Measurements from ENCODE around the gene MGAT2.
A peak's percentile ranks its signal among the peaks of the same experiment; 100 is the strongest.
"Not testable (repeated sequence)": the region's sequence is repeated elsewhere in the genome, so short reads cannot be mapped to it uniquely, and the experiment has no call there.

Gene MGAT2

DNA sequence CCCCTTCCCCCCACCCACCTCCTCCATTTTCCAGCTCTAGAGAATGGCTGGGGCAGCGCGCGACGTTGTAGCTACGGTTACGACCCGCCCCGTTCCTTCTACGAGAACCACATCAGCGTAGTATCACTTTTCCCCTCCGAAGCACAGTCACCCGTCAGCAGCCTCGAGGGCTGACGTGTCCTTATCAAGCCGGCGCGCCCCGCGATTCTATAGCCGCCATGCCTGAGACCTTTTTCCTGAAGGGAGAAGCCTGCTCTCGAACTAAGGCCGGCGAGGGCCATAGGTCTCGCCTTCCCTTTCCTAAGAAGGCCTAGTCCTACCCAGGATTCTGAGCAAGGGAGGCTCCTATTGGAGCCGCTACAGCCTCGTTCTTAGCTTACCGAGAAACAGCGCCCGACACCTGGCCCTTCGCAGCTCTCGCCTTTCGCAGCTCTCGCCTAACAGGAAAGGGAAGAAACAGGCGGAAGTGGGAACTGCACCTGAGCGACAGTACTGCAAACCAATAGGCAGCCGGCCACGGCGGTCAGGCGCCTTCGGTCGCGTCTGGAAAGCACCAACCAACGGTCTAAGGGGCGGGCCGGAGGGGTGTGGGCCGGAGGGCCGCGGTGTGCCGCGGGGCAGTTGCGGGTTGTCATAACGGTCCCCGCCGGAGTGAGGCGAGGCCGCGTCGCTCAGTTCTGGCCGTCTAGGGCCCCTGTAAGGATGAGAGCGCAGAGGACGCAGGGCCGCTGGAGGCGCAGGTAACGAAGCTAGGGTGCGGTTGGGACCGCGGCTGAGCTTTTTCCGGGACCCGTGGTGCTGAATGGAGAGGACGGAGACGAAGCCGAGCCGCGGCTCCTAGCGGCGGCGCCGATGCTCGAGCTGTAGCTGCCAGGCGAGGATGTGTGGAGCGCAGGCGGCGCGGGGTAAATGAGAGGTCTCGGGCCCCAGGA, at the start of gene MGAT2, which contains the start of gene RPL36AL:
TSS of gene MGAT2 (plus strand) at position 618 of the 932 bp plus-strand sequence. CDS start 470 bp downstream, outside the sequence.
TSS of gene RPL36AL (minus strand) at position 445 of the 932 bp plus-strand sequence. CDS start 1,522 bp downstream, outside the sequence.
- peak; percentile 97 for DNase-seq (ENCODE audit: low spot score)

DNA sequence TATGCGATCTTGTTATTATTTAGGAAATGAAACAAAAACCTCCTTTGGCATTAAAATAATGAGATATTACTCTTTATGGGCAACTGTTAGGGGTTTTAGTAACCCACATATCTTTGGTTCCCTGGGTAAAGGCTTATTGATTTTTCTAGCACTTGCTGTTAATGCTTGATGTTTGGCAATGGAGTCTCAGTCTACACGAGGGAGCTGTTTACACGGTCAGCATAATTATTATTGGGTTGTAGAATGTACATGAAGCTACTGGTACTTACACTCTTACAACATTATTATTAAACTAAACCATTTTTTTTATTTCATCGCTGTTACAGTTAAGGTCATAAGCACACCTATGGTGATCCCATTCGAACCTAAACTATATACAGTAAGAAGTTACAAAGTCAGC, 46.6 kb upstream of the MGAT2 start:
- DNase-seq (ENCODE audit: low spot score) = no peak

DNA sequence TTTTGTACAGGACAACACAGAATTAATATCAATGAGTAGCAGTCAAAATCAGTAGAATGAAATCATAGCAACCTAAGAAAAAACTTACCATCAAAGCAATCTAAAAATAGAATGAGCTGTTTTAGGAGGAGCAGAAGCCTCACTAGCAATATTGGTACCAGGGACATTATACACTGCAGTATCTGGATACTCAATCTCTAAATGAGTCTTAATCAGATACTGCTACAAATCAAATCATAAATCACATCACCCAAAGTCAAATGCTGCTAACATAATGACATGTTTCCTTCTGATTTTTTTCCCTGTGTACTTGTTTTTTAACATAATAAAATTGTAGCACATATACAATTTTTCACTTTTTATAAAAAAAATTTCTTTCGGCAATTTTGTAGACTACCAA, 42.5 kb upstream of the MGAT2 start:
- DNase-seq (ENCODE audit: low spot score) = no peak

DNA sequence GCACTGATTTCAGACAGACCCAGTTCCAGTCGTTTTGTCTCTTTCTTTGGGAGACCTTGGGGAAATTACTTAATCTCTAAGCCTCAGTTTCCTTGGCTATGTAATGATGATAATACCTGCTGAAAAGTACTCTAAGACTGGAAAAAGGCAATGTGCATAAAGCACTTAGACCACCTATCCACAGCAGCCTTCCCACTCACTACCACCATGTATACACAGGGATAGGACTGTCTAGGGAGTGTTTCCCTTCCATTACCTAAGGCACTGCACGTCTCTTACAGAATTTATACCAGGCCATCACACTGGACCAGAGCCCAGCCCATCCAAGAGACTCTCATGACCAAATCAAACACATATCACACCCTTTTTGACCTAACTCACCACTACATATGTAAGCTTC, 40.8 kb upstream of the MGAT2 start:
- no peak for DNase-seq (ENCODE audit: low spot score)

DNA sequence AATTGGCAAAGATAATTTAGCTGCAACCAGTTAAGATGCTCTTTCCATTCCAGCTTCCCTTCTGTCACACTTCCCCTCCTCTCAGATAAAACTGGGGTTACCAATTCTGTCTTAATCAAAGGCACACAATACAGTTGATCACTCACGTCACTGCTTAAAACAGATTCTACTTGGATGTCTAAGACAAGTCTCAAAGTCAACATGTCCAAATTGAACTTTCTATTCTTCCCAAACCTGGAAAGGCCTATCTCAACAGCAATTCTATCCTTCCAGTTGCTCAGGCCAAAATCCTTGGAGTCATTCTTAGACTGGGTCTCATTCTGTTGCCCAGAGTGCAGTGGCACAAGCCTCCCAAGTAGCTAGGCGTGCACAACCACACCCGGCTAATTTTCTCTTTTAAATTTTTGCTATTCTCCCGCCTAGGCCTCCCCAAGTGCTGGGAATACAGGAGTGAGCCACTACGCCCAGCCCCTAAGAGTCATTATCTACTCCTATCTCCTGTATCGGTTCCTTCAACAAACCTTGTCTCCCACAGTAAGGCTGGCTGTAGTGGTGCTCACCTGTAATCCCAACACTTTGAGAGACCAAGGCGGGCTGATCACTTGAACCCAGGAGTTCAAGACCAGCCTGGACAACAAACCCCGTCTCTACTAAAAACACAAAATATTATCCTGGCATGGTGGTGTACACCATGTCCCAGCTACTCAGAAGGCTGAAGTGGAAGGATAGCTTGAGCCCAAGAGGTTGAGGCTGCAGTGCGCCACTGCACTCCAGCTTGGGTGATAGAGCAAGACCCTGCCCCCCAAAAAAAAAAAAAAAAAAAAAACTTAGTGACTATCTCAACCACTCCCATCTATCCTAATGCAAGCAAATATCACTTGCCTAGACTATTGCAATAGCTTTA, 39.1 kb upstream of the MGAT2 start:
- DNase-seq (ENCODE audit: low spot score) = no peak

GRCh38 chr14:49582113-49582977, 38.3 kb upstream of the MGAT2 start:
- no peak for DNase-seq (ENCODE audit: low spot score)

DNA sequence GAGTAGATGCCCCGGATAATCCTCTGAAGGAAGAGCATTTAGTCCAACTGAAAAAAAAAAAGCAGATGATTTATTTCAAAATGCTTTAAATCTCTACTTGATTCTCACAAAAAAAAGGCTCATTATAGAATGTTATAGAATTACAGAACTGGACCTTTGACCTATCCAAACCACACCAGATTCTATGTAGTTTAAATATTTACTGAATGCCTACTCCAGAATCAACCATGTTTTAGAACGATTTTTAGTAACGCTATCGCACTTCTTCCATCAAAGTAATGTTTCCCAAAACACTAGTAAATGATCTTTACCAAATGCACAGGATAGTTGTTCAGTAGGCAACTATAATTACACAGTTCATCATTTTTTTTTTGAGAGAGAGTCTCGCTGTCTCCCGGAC, 37.0 kb upstream of the MGAT2 start:
- DNase-seq (ENCODE audit: low spot score) = no peak

GRCh38 chr14:49584058-49584457, 36.5 kb upstream of the MGAT2 start:
- DNase-seq (ENCODE audit: low spot score) = no peak

- DNase-seq (ENCODE audit: low spot score) = not testable (repeated sequence)
These were observed 35.5 kb upstream of the MGAT2 start for GRCh38 chr14:49584981-49585640.

DNA sequence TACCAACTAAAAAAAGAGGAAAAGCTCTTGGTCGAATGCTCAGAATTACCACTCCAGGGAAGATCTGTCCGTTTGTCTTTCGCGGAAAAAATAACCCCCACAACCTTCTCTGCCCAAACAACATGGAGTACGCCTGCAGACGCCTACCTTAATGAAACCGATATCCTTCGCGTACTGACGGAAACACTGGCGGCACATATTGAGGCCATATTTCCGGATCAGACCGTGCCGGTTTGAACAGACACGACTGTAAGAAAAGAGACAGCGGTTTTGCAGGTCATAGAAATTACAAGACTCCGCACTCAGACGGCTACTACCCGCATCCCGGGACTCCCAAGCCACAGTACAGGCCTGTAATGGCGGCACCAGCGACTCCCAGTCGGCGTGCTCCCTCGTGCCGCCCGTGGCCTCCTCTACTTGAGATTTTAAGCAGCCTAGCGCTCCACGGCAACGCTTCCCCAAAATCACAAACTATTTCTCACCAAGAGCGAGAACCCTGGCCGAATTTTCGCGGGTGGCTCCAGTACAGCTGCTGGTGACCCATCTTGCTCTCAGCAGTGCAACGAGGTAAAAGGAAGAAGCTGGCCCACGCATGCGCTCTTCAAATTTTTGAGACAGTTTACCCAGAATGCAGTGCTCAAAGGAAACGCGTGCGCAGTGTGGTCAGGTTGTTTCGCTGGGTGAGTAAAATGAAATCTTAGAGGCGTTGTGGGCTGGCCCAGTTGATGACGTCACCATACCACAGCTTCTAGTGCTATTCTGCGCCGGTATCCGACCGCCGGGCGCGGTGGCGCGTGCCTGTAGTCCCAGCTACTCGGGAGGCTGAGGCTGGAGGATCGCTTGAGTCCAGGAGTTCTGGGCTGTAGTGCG, 34.6 kb upstream of the MGAT2 start, which contains the start of gene RPS29:
TSS of gene RPS29 (minus strand) at position 578 of the 870 bp plus-strand sequence. CDS start at position 544, 34 bp downstream.
- peak; percentile 95 for DNase-seq (ENCODE audit: low spot score)

DNA sequence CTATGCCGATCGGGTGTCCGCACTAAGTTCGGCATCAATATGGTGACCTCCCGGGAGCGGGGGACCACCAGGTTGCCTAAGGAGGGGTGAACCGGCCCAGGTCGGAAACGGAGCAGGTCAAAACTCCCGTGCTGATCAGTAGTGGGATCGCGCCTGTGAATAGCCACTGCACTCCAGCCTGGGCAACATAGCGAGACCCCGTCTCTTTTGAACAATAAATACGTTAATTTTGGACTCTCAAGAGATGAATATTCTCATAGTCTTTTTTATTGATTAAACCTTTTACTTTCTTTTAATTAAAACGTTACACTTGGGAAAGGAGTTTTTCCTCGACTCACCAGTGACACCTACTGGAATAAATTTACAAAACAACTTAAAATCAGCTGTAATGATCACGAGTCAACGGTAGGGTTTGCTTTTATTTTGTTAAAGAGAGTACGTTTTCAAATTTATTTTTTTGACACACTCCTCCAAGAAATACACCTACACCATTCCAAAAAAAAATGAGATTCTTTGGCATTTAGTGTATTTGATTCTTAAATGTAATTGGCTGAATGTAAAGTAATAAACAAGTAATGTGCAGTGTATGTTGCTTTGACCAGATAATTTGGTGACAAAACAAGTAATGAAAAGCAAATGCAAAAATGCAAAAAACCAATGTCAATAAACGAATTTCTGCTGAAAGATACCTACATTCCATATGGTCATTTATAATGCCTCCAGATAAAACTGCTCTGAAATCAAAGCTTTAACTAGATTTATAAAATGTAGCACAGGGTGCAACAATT, 33.7 kb upstream of the MGAT2 start:
- DNase-seq (ENCODE audit: low spot score) = peak; percentile 49

DNA sequence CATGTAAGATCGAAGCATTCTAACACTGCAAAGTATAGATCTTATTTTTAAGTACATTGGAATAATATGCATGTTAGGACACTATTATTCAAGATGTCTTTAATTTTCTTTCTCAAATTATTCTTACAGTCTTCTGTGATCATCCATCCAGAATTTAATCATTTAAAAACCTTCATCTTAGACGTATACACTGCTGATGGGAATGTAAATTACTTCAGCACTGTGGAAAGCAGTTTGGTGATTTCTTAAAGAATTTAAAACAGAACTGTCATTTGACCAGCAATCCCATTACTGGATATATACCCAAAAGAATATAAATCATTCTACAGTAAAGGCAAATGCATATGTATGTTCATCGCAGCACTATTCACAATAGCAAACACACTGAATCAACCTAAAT, 31.2 kb upstream of the MGAT2 start:
- DNase-seq (ENCODE audit: low spot score) = no peak

GRCh38 chr14:49593016-49593415, 27.6 kb upstream of the MGAT2 start:
- DNase-seq (ENCODE audit: low spot score) = peak; percentile 22

GRCh38 chr14:49594347-49595091, 26.1 kb upstream of the MGAT2 start:
- peak; percentile 41 for DNase-seq (ENCODE audit: low spot score)

DNA sequence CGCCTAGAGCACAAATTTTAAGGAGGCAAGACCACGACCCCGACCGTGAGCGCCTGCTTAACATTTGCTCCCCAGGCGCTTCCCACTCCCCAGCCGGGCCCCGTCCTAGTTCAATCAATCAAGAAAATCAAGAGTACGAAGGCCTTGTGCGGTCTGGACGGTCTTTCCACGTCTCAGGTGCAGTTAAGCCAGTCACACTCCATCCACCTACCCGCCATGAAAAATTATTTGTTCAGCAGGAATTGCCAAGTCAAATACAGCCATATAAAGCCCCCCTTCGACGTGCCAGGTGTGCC, 22.5 kb upstream of the MGAT2 start:
- DNase-seq (ENCODE audit: low spot score) = no peak

DNA sequence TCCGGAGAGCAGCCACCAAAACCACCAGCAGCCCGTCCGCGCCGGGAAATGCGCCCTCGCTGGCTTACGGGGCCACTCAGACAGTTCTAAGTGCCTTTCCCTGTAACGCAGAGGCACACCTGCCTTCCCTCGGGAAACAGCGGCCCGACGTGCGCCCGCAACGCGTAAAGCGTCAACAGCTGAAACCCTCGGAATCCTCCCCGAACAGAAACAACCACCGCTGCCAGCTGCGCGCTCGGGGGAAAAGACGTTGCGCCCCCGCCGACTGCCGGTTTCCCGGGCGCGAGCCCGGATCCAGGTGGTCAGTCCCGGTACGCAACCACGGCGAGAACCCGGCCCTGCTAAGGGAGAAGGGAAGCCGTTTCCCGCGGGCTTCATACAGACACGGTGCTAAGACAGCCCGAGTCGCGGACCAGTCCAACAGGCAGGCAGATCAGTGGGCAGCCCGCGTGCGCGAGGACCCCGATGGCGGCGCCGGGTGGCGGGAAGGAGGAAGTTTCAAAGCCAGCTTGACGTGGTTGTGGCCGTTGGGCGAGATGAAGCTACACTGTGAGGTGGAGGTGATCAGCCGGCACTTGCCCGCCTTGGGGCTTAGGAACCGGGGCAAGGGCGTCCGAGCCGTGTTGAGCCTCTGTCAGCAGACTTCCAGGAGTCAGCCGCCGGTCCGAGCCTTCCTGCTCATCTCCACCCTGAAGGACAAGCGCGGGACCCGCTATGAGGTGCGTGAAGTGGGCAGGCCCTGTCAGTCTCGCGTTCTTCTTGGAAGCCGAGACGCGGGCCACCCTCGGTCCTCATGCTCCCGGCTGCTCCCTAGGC, 21.9 kb upstream of the MGAT2 start, which contains the start of gene LRR1:
TSS of gene LRR1 (plus strand) at position 456 of the 816 bp plus-strand sequence. CDS start at position 537, 81 bp downstream.
- peak; percentile 78 for DNase-seq (ENCODE audit: low spot score)

- no peak for DNase-seq (ENCODE audit: low spot score)
These were observed 13.0 kb upstream of the MGAT2 start for GRCh38 chr14:49607583-49607982.

- DNase-seq (ENCODE audit: low spot score) = no peak
These were observed 8.3 kb upstream of the MGAT2 start for GRCh38 chr14:49612251-49612650.

Data from germinal center (tissue), 1 donor.